HG02885 (cell line): ENCODE measurements around the gene PDE10A.
"Not testable (repeated sequence)": the region's sequence is repeated elsewhere in the genome, so short reads cannot be mapped to it uniquely, and the experiment has no call there.

Experiments
- ATAC-seq: cut with Tn5 transposase; IDR thresholded peaks from one replicate; pipeline ENCODE4 v1.9.1; 2021; ENCODE audit warnings: mild to moderate bottlenecking; ENCODE audit not compliant: unreplicated experiment, poor library complexity

Gene PDE10A

DNA sequence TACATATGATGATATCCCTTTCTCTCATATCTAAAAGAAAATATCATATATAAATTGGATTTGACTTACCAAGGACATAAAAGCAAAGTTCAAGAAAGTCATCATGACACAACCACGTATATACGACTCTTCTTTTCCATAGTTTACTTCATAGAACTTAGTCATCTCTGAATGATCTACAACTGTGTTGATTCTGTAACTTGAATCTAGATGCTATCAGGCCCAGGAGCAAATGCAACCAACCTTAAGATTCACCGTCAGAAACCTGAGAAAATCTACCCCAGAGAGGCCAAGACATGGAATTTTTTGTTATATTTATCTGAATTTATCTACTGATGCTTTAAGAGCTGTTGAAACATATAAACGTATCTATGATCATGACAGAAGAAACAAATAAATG, 165.6 kb downstream of the PDE10A start:
- ATAC-seq = no peak

- no peak for ATAC-seq
These were observed 174.3 kb downstream of the PDE10A start for GRCh38 chr6:165488624-165489295.

DNA sequence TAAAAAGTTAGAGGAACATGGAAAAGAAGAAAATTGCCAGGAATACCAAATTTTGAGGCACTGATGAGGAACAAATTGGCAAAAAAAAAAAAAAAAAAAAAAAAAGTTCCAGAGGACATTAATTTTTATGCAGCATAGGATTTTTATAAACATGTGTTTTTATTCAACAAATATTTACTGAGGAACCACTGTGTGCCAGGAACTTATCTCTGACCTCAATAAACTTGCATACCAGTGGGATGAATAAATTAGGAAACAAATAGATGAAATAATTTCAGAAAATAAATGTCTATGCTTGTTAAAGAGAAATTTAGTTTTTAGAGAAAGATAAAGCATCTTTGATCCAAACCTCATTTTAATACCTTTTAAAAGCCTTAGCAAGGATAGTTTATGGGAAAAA, 175.1 kb downstream of the PDE10A start:
- ATAC-seq = no peak

GRCh38 chr6:165487347-165487746, 175.7 kb downstream of the PDE10A start:
- ATAC-seq = no peak

- no peak for ATAC-seq
These were observed 176.6 kb downstream of the PDE10A start for GRCh38 chr6:165486183-165487137.

GRCh38 chr6:165484178-165484889, 178.7 kb downstream of the PDE10A start:
- ATAC-seq = no peak

- ATAC-seq = no peak
These were observed 181.1 kb downstream of the PDE10A start for GRCh38 chr6:165481921-165482320.

- ATAC-seq = no peak
These were observed 182.1 kb downstream of the PDE10A start for GRCh38 chr6:165480916-165481315.

GRCh38 chr6:165478581-165478980, 184.5 kb downstream of the PDE10A start:
- ATAC-seq = no peak

GRCh38 chr6:165469483-165469882, 193.6 kb downstream of the PDE10A start:
- no peak for ATAC-seq

DNA sequence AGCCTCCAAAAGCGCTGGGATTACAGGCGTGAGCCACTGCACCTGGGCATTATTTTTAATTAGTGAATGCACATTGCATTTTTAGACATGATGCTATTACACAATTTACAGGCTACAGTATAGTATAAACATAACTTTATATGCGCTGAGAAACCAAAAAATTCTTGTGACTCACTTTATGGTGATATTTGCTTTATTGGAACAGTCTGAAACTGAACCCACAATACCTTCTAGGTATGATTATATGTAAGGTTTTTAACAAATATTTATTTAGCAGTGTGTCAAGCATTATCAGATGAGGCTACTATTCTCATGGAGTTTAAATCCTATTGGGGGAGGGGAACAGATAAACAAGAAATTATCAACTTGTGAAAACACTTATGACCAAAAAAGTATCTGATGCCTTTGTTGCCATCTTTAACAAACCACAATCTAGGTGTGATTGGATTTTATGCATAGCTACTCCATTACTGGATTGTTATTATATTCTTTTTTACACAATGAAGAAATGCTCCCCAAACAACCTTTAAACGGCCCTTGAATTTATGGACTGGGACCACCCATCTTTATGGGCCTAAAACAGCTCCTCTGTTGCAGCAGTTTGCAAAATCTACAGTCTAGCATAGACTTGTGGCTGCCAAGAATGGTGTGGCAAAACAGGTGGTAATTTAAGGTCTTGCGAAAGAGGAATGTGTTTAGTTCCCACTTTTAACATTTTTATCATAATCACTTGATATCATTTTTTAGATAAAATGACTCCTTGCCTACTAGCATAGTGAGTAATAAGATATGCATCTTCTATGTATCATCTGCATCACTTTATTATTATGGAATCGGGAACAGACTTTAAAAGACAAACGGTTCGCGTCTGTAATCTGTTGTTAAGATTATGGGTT, 194.5 kb downstream of the PDE10A start:
- ATAC-seq = no peak

DNA sequence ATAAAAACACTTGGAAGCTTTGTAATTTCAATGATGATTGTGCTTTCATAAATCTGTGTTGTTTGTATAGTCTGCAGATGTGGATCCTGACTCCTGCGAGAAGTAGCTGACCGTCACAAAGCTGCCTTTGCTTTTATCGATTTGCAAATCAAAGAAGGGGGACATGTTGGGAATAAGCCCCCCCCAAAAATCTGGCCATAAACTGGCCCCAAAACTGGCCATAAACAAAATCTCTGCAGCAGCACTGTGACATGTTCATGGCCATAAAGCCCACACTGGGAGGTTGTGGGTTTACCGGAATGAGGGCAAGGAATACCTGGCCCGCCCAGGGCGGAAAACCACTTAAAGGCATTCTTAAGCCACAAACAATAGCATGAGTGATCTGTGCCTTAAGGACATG, 199.5 kb downstream of the PDE10A start:
- ATAC-seq = not testable (repeated sequence)

GRCh38 chr6:165459605-165460301, 203.3 kb downstream of the PDE10A start:
- not testable (repeated sequence) for ATAC-seq

DNA sequence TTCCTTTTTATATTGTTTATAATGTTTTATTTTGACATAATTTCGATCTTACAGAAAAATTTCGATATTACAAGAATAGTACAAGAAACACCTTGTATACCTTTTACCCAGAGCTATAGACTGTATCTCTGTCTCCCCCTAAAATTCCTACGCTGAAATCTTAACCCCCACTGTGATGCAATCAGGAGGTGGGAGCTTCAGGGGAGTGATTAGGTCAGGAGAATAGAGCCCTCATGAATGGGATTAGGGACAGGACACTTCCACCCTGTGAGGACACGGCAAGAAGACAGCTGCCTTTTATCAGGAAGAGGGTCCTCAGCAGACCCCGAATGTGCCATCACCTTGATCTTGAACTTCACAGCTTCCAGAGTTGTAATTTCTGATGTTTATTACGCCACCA, 204.9 kb downstream of the PDE10A start:
- no peak for ATAC-seq

DNA sequence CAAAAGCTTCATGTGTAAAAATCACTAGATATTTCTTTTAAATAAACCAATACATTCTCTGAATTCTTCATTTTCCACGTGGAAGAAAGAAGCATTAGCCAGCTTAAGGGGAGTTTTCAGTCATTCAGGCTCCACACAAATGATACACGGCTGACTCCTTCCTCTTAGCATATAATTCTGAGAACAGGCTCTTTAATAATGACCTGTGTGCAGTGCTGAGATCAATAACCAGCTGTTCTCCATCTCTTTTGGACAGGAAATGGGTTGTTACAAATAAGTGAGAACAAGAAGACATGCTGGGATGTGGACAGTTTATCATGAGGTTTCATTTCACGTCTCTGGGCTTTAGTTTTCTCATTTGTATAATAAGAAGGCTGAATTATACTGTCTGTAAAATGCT, 206.8 kb downstream of the PDE10A start:
- no peak for ATAC-seq

DNA sequence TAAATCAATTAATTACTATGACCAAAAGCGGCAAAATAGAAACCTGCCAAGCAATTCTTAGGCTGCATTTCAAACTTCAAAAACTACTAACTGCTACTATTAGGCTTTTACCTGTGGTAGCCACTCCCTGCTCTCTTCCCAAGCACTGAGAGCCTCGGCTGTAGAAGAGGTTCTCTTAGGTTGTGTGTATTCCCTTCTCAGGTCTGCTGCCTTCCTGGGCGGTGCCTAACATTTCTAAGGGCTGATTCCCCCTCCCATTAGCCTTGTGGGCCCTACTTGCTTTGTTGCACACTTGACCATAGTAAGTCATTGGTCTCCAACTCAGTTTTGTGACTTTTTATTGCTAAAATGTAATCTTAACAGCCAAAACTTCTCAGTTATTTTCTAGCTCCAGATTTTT, 207.6 kb downstream of the PDE10A start:
- no peak for ATAC-seq

- no peak for ATAC-seq
These were observed 209.6 kb downstream of the PDE10A start for GRCh38 chr6:165453395-165453794.

- ATAC-seq = no peak
These were observed 211.2 kb downstream of the PDE10A start for GRCh38 chr6:165451838-165452237.

- ATAC-seq = no peak
These were observed 214.8 kb downstream of the PDE10A start for GRCh38 chr6:165448210-165448609.
